GM18511 (cell line): ENCODE results near the gene DCK.
"Not testable (repeated sequence)": the region's sequence is repeated elsewhere in the genome, so short reads cannot be mapped to it uniquely, and the experiment has no call there.

Source experiments
- ATAC-seq: cut with Tn5 transposase; IDR thresholded peaks from one replicate; pipeline ENCODE4 v1.9.1; 2021; ENCODE audit warnings: mild to moderate bottlenecking, moderate library complexity; ENCODE audit not compliant: unreplicated experiment

The DCK gene

GRCh38 chr4:71059573-71059972 is 66.1 kb downstream of the DCK start:
- ATAC-seq, result not testable (repeated sequence)

- no peak for ATAC-seq
Measured at GRCh38 chr4:71062436-71062835, 69.0 kb downstream of the DCK start.

DNA sequence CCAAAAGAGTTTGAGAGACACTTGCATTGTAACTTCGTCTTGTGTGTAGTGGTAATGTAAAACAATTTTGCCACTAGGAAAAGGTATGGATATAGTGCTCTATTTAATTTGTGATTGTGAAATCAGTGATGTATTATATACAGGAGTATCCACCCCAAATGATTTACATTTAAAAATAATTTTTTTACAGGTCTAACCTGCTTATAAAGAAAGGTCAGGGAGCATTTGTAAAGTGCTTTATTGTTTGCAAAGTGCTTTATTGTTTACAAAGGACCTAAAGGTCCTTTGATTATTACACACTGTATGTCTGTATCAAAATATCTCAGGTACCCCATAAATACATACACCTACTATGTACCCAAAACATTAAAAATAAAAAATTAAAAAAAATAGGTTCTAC is 70.3 kb downstream of the DCK start:
- ATAC-seq, result no peak

- ATAC-seq, result no peak
Measured at GRCh38 chr4:71064521-71064920, 71.1 kb downstream of the DCK start.

DNA sequence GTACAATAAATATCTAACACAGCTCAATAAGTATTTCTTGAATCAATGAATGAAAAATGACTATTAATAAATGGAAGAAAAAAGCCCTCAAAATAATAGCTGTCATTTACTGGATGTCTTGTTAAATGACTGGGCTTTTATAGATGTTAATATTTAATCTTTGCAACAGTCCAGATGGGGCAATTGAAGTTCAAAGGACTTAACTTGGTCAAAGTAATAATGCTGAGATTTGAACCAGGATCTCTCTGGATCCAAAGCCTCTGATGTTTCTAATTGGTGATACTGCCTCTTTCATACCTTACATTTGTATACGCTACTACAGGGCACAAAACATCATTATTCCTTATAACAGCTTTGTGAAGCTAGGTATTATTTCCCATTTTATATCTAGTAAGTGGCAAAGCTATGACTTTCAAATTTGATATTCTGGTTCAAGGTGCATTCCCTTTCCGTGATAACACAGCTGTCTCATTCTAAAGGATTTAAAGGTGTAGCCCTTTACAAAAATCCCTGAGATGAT is 72.6 kb downstream of the DCK start:
- no peak for ATAC-seq

- ATAC-seq, result no peak
Measured at GRCh38 chr4:71066737-71067716, 73.6 kb downstream of the DCK start.

DNA sequence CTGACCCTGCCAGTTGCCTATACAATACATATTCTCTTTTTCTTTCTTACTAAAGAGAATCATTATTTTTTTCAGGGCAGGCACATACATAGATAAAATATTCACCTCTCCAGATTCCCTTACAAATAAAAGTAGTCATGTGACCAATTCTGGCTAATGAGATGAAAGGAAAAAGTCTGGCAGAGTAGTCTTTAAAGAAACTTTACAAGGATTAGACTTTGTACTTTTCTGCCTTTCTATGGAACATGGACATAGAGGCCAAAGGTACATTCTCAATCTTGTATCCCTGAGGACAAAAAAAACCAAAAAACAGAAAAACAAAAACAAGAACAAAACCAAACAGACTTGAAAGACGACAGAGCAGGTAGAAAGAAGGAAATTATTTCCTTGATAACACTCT is 75.6 kb downstream of the DCK start:
- ATAC-seq, result no peak

DNA sequence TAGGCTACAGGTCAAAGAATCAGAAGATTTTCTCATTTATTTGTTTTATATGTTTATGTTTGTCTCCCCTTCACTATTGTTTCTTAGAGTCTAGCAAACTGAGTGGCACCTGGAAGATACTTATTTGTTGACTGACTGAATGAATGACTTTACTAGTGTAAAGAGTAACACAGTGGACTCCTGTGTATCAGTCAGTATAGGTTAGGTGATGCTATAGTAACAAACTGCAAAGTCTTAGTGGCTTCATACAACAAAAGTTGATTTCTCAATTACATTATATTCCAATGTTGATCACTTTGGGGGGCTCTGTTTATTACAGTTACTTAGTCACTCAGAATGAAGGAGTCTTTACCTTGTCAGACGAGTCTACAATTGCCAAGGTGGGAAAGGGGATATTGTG is 76.6 kb downstream of the DCK start:
- ATAC-seq, result no peak

- ATAC-seq, result no peak
Measured at GRCh38 chr4:71074452-71075299, 81.2 kb downstream of the DCK start.
